ENCODE measurements around the gene RTL10. TPM values are rescaled to one million over a fixed set of nuclear protein-coding genes. Genes with fewer than 3 reads are reported as not detected.
A peak's percentile ranks its signal among the peaks of the same experiment; 100 is the strongest.

RTL10 gene
- total and polyA plus RNA-seq, 10 of the 15 experiments (the other 5 are each of a cell fraction or from before 2014, with no cell fraction given): 5.3 to 18.1 (median 10.3) TPM

GRCh38 chr22:19844377-19845053, 10.2 kb downstream of the RTL10 start:
- intact Hi-C loops (cut with micrococcal nuclease; ENCODE audit: unreplicated experiment): no loop called here
- ChIA-PET CTCF (no interaction called here), POLR2A (interaction anchor here (1.0 kb wide), 1 partner anchor 11 kb away, joined by 3 read pairs; no protein-coding TSS in a partner anchor), RAD21 (ENCODE audit: unreplicated experiment) (no interaction called here), SMC1A (ENCODE audit: uncharacterized antibody, unreplicated experiment) (interaction anchor here (1.2 kb wide), 1 partner anchor 66 kb away, joined by 3 read pairs; no protein-coding TSS in a partner anchor)
- Histone ChIP-seq H3K79me2 (ENCODE audit: control insufficient read depth, insufficient read depth, low read length) (no peaks in the 10 kb centered on the region), H3K27ac (ENCODE audit: control insufficient read depth, insufficient read depth) (no peak overlapping the region), H3K4me1 (ENCODE audit: control insufficient read depth, insufficient read depth, low read length) (no peaks in the 10 kb centered on the region; the same call in none of the 2 replicates), H3K27me3 (replicated peaks in 1 of 2; ENCODE audit: control insufficient read depth in 2 of 2, insufficient read depth in 2 of 2, low read length in 1 of 2) (no peaks in the 10 kb centered on the region), H2AFZ (ENCODE audit: control insufficient read depth, low read depth, low read length) (no peak overlapping the region; the same call in 1 of the 2 replicates), H3K9me3 (replicated peaks; ENCODE audit: control insufficient read depth, insufficient read depth, low read length) (no peaks in the 10 kb centered on the region; the same call in 2 of the 3 replicates), H3K4me2 (ENCODE audit: control insufficient read depth, insufficient read depth) (no peak overlapping the region), H3K36me3 (ENCODE audit: control insufficient read depth in 2 of 2, insufficient read depth in 2 of 2, low read length in 1 of 2) (no peaks in the 10 kb centered on the region; a peak in 1 of 4 replicates), H3K4me3 (no peak overlapping the region), H4K20me1 (ENCODE audit: control insufficient read depth, insufficient read depth) (no peaks in the 10 kb centered on the region), H3K9ac (ENCODE audit: control insufficient read depth, insufficient read depth, low read length) (no peak overlapping the region)
- TF ChIP-seq, protein P1, sequence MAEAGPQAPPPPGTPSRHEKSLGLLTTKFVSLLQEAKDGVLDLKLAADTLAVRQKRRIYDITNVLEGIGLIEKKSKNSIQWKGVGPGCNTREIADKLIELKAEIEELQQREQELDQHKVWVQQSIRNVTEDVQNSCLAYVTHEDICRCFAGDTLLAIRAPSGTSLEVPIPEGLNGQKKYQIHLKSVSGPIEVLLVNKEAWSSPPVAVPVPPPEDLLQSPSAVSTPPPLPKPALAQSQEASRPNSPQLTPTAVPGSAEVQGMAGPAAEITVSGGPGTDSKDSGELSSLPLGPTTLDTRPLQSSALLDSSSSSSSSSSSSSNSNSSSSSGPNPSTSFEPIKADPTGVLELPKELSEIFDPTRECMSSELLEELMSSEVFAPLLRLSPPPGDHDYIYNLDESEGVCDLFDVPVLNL (IDR thresholded peaks at IDR 0.05; ENCODE audit: low read depth, low read length): no peak
- TF ChIP-seq IRF4 (IDR thresholded peaks at IDR 0.05; ENCODE audit: low read depth, low read length) (no peak), CBFB (IDR thresholded peaks at IDR 0.05; ENCODE audit: low read depth) (no peak), KLF5 (IDR thresholded peaks at IDR 0.05; ENCODE audit: partially characterized antibody) (no peak), SMAD5 (IDR thresholded peaks at IDR 0.05; ENCODE audit: low read depth) (no peak), CHD2 (IDR thresholded peaks at IDR 0.05; ENCODE audit: borderline replicate concordance, low read depth, low read length) (no peak), CEBPB (IDR thresholded peaks at IDR 0.05; ENCODE audit: borderline replicate concordance in 1 of 2, low read depth in 2 of 2, low read length in 2 of 2) (no peak), CBX3 (IDR thresholded peaks at IDR 0.05; ENCODE audit: borderline replicate concordance, low read depth) (no peak)
- TF ChIP-seq, protein P2, sequence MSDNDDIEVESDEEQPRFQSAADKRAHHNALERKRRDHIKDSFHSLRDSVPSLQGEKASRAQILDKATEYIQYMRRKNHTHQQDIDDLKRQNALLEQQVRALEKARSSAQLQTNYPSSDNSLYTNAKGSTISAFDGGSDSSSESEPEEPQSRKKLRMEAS (IDR thresholded peaks at IDR 0.05; ENCODE audit: low read depth, low read length): no peak
- TF ChIP-seq, protein P3, sequence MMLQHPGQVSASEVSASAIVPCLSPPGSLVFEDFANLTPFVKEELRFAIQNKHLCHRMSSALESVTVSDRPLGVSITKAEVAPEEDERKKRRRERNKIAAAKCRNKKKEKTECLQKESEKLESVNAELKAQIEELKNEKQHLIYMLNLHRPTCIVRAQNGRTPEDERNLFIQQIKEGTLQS (IDR thresholded peaks at IDR 0.05; ENCODE audit: borderline replicate concordance, extremely low read depth, low read depth, low read length): no peak
- ATAC-seq (peak; percentile 29; the same call in 2 of the 3 replicates), DNase-seq (ENCODE audit: low read depth, low spot score) (no peak), FAIRE-seq (no peak)
- BruUV-seq (replicated peaks): no TSS peak
- in situ Hi-C loops (cut with MboI): no loop called here
- WGBS (ENCODE audit: insufficient coverage, insufficient replicate concordance, low lambda C conversion rate, missing lambda C conversion rate): 62% methylated on average over 18 of the region's 18 CpGs
